Uterus (tissue), 4 donors: Measurements from ENCODE around the gene TLE1. TPM values are rescaled to one million over a fixed set of nuclear protein-coding genes. Genes with fewer than 3 reads are reported as not detected.
A peak's percentile ranks its signal among the peaks of the same experiment; 100 is the strongest.

Experiments
- DNase-seq, 2 donors: peaks; one replicate each; pipeline ENCODE4 v3.0.0-alpha.2; 2019 to 2020
- H3K27ac ChIP-seq, 2 donors: fragments of 200-600 bp; sonication (generic); 1 replicate in 1 of 2; 2 replicates in 1 of 2; pipeline ENCODE4 v1.5.1; 2016 to 2018
- H3K27me3 ChIP-seq, 2 donors: fragments of 200-600 bp; sonication (generic); one replicate each; pipeline ENCODE4 v1.5.1; 2018 to 2019; ENCODE audit warnings: control low read depth in 1 of 2
- H3K36me3 ChIP-seq, 2 donors: fragments of 200-600 bp; sonication (generic); one replicate each; pipeline ENCODE4 v1.5.1; 2019; ENCODE audit warnings: control low read depth in 1 of 2
- H3K4me1 ChIP-seq, 2 donors: fragments of 200-600 bp; sonication (generic); one replicate each; pipeline ENCODE4 v1.5.1; 2018 to 2019; ENCODE audit warnings: control low read depth in 1 of 2
- H3K4me3 ChIP-seq, 2 donors: fragments of 200-600 bp; sonication (generic); 1 replicate in 1 of 2; 2 replicates in 1 of 2; pipeline ENCODE4 v1.5.1; 2018 to 2019; ENCODE audit warnings: mild to moderate bottlenecking in 1 of 2
- H3K9me3 ChIP-seq, 2 donors: fragments of 200-600 bp; sonication (generic); one replicate each; pipeline ENCODE4 v1.5.1; 2019; ENCODE audit warnings: control low read depth in 1 of 2
- CTCF ChIP-seq, 4 experiments: fragments of 200-600 bp in 2 of 4; fragments of 450-650 bp in 2 of 4; sonication (generic) in 2 of 4; IDR thresholded peaks; one replicate each; pipeline ENCODE4 v1.5.1; 2016 to 2019; ENCODE audit warnings: antibody characterized with exemption in 4 of 4, mild to moderate bottlenecking in 2 of 4, moderate library complexity in 1 of 4
- POLR2A ChIP-seq, 2 donors: fragments of 450-650 bp; IDR thresholded peaks; one replicate each; pipeline ENCODE4 v1.6.1; 2016; ENCODE audit warnings: antibody characterized with exemption in 2 of 2, mild to moderate bottlenecking in 1 of 2, moderate library complexity in 1 of 2
- intact Hi-C: fragments of 100-400 bp; cut with DNase I; formaldehyde crosslinking; loops from one replicate; pipeline ENCODE4 v1.15.1; 2023; ENCODE audit warnings: low total_unique reads
- total RNA-seq, 4 donors: library from RNA; depleted of rRNA in 3 of 4; stranded (reverse); fragments of >200 nt in 3 of 4; gene quantifications; one replicate each; pipeline versions ENCODE4 v1.1.0 to v1.2.4, GENCODE V29; 2014 to 2023
- donor health status: DM: yes; HTN: yes; CAD: no.

The TLE1 gene
- total RNA-seq, 4 donors from 2014 or later = 31.0 to 124 (median 62.6) TPM

GRCh38 chr9:81673310-81673709 is 16.0 kb downstream of the TLE1 start:
- Histone ChIP-seq H3K27me3 (no peaks in the 10 kb centered on the region), H3K4me1 (peaks cover 0 to 4% of the 10 kb centered on the region in 2 donors), H3K36me3 (no peaks in the 10 kb centered on the region), H3K4me3 (no peak overlapping the region), H3K27ac (no peak overlapping the region), H3K9me3 (no peaks in the 10 kb centered on the region)
- DNase-seq = no peak
- intact Hi-C loops = no loop called here
- TF ChIP-seq POLR2A (IDR thresholded peaks at IDR 0.05) (no peak), CTCF (IDR thresholded peaks at IDR 0.05) (no peak)

GRCh38 chr9:81671880-81672280 is 17.5 kb downstream of the TLE1 start:
- no peaks in the 10 kb centered on the region for H3K27me3 ChIP-seq
- peaks cover 0 to 4% of the 10 kb centered on the region in 2 donors for H3K4me1 ChIP-seq
- no peaks in the 10 kb centered on the region for H3K36me3 ChIP-seq
- H3K4me3 ChIP-seq = no peak overlapping the region
- H3K9me3 ChIP-seq = no peaks in the 10 kb centered on the region
- peak; percentile 86 to 89 for DNase-seq
- TF ChIP-seq POLR2A (IDR thresholded peaks at IDR 0.05) = no peak
- no peak for TF ChIP-seq CTCF (IDR thresholded peaks at IDR 0.05)
- peak overlapping the region in 1 of 2 donors; percentile 12 for H3K27ac ChIP-seq
- intact Hi-C loops = no loop called here

GRCh38 chr9:81669866-81670265 is 19.5 kb downstream of the TLE1 start:
- Histone ChIP-seq H3K36me3 (no peaks in the 10 kb centered on the region), H3K4me3 (no peak overlapping the region), H3K27ac (no peak overlapping the region), H3K27me3 (no peaks in the 10 kb centered on the region), H3K9me3 (no peaks in the 10 kb centered on the region), H3K4me1 (peaks cover 0 to 16% of the 10 kb centered on the region in 2 donors)
- no peak for TF ChIP-seq CTCF (IDR thresholded peaks at IDR 0.05)
- intact Hi-C loops = no loop called here
- DNase-seq = no peak

- Histone ChIP-seq H3K4me1 (peaks cover 0 to 20% of the 10 kb centered on the region in 2 donors), H3K36me3 (no peaks in the 10 kb centered on the region), H3K4me3 (no peak overlapping the region), H3K27me3 (no peaks in the 10 kb centered on the region), H3K9me3 (no peaks in the 10 kb centered on the region), H3K27ac (no peak overlapping the region)
- no peak for TF ChIP-seq CTCF (IDR thresholded peaks at IDR 0.05)
- no peak for TF ChIP-seq POLR2A (IDR thresholded peaks at IDR 0.05)
- intact Hi-C loops = no loop called here
- no peak for DNase-seq
These were observed 20.2 kb downstream of the TLE1 start for GRCh38 chr9:81669041-81669651.

GRCh38 chr9:81666123-81666522 is 23.2 kb downstream of the TLE1 start:
- H3K4me3 ChIP-seq = no peak overlapping the region
- peaks cover 0 to 20% of the 10 kb centered on the region in 2 donors for H3K4me1 ChIP-seq
- intact Hi-C loops = no loop called here
- DNase-seq = no peak
- no peaks in the 10 kb centered on the region for H3K36me3 ChIP-seq
- H3K27ac ChIP-seq = no peak overlapping the region
- no peaks in the 10 kb centered on the region for H3K27me3 ChIP-seq
- H3K9me3 ChIP-seq = no peaks in the 10 kb centered on the region
- TF ChIP-seq POLR2A (IDR thresholded peaks at IDR 0.05) (no peak), CTCF (IDR thresholded peaks at IDR 0.05) (no peak)
